Hematopoietic multipotent progenitor cell treated with erythropoietin and hydrocortisone succinate and interleukin-3 and kit ligand, for 4 days (in vitro differentiated cells): Measurements from ENCODE around the gene PDGFD.

Experiments
- DNase-seq: peaks from one replicate; pipeline ENCODE4 v3.0.0-alpha.2; 2015

Gene PDGFD

DNA sequence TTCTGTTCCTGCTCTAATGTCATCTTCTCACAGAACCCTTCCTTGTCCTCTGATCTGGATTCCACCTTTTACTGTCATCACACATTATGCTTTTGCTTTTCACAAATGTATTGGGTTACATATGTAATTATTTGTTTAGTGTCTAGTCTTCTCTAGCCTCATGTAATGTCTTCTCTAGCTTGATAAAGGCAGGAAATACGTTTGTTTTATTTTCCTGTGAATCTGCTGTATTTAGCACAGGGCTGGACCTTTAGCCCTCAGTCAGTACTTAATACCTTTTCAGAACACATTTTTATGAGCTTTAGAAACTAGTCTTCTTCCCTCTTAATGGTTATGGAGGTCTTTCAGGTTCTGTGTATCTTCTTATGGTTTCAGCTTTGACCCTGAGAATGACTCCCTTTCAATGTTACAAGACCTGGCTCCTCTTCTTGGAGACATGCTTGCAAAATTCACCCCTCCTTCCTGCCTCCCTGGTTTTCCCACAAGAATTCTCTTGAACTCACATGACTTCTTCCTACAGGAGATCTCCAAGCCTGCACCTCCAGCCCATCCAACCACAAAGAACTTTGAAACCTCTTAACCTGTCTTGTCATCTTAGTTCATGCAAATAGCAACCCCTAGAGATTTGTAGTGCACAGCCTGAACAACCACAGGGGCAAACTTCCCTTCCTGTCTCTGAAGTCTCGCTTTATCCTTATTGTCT lies 260.2 kb downstream of the PDGFD start:
- DNase-seq: no peak

DNA sequence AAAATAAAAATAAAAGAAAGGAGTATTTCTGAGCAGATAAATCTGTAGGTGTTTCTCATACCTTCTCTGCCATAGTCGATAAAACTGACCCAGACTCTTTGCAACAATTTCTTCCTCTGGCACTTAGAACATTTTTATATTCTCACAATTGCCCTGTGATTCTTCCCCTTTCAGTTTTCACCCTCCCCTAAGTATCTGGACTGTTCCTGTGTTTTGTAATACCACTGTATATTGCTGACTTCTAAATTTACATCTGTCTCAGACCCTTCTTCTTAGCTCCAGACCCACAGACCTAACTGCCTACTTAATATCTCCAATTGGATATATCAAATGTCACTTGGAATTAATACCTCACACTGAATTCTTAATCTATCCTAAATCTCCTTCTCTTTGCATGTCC lies 261.0 kb downstream of the PDGFD start:
- DNase-seq: no peak

DNA sequence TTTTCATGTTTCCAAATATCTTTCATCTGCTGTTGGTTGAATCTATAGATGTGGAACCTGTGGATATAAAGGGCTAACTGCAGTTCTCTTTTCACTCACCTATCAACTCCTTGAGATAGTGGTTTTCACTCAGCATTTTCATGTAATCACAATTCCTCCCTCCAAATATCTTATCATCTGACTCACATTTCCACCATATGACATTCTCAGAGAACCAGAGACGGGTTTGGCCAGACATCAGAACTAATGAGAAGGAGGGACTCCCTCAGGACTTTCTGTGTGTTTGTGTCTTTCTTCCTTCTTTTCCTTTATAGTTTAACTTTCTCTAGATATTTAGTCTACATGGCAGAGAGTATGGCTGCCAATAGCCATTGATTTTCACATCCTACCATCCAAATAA lies 262.3 kb downstream of the PDGFD start:
- DNase-seq: no peak

GRCh38 chr11:103898577-103899336 lies 265.2 kb downstream of the PDGFD start:
- DNase-seq: no peak

- DNase-seq: no peak
Measured at GRCh38 chr11:103898065-103898464, 265.9 kb downstream of the PDGFD start.

- peak; percentile 13 for DNase-seq
Measured at GRCh38 chr11:103897160-103897936, 266.6 kb downstream of the PDGFD start.

GRCh38 chr11:103895106-103895505 lies 268.8 kb downstream of the PDGFD start:
- DNase-seq: no peak

DNA sequence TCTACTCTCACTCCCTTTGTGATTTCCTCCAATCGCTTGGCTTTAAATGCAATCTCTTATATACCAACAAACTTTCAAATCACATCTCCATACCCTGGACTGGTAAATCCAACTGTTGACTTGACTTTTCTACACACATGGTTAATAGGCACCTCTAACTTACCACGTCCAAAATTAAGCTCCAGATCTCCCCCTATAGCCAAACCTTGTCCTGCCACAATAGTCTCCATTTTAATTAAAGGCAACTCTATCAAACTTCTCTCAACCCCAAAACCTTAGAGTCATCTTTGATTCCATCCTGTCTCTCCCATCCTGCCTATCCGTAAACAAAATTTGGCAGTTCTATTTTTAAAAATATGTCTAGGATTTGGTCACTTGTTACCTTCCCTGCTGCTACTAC lies 269.3 kb downstream of the PDGFD start:
- DNase-seq: no peak

GRCh38 chr11:103894034-103894433 lies 269.9 kb downstream of the PDGFD start:
- DNase-seq: no peak

- DNase-seq: no peak
Measured at GRCh38 chr11:103893371-103893770, 270.6 kb downstream of the PDGFD start.

DNA sequence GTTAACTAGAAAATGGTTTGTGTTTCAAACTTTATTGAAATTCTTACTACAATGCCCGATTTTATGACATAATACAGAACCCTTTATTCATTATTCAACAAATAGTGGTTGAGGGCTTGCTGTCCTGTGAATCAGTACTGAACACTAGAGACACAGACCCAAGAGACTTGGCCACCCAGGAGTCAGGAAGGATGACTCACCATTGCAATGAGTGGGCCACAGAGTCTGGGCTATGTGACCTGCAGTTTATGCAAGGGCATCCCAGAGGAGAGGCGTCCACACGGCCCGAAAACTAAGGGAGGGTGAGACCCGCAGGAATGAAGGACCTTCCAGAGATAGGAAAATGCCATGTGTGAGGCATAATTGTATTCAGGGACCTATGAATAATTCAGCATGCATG lies 271.3 kb downstream of the PDGFD start:
- DNase-seq: no peak

DNA sequence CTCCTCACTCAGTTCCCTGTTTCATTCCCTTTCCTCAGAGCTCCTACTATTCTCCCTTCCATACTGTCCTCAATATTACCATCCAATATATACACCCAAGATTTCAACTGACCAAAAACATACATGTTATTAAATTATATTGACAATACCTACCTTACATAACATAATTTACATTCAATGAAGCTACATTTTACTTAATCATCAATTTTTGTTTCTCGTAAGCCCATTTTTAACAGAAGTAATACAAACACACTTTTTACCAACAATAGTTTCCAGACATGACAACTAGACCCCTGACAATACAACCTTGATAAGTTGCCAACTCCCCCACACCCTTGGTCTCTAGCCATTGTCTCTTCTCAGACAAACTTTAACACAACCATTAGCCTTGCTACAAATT lies 273.3 kb downstream of the PDGFD start:
- no peak for DNase-seq

GRCh38 chr11:103889679-103890078 lies 274.3 kb downstream of the PDGFD start:
- no peak for DNase-seq

GRCh38 chr11:103888541-103888951 lies 275.4 kb downstream of the PDGFD start:
- DNase-seq: no peak

- no peak for DNase-seq
Measured at GRCh38 chr11:103887001-103887658, 276.8 kb downstream of the PDGFD start.

GRCh38 chr11:103883856-103884255 lies 280.1 kb downstream of the PDGFD start:
- DNase-seq: no peak

- DNase-seq: no peak
Measured at GRCh38 chr11:103883291-103883690, 280.7 kb downstream of the PDGFD start.

- no peak for DNase-seq
Measured at GRCh38 chr11:103881584-103881983, 282.4 kb downstream of the PDGFD start.

DNA sequence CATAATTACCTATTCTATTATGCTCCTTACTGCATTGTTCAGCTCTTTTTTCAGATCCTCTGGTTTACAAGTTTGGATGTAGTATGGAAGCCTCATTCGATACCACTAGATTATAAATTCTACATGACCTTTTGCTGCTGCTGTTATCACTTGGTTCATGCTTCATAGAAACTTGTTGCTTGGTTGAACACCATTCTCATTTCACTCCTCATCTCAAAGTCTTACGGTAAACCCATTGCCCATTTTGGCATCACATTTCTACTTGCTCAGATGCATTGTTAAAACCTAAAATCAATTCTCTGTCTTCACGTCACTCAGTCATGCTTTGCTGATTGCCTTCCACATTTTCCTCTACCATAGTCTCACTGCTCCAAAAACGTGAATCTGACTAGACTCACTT lies 283.0 kb downstream of the PDGFD start:
- DNase-seq: no peak

DNA sequence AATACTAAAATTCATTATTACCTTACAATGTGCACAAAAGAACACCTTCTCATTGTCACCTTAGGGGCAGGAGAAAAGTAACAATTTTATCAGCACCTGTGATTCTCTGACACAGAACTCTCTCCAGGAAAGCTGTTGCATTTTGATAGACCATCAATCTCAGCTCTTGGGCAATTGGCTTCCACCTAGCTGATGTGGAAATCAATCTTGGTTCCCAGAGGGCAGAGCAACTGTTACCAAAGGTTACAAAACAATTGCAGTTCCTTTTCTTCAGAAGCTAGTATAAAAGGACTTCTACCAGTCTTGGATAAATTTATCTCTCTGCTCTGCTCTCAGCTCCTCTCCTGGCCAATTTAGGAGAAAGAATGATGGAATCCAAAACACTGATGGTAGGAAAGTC lies 285.3 kb downstream of the PDGFD start:
- peak; percentile 51 for DNase-seq

DNA sequence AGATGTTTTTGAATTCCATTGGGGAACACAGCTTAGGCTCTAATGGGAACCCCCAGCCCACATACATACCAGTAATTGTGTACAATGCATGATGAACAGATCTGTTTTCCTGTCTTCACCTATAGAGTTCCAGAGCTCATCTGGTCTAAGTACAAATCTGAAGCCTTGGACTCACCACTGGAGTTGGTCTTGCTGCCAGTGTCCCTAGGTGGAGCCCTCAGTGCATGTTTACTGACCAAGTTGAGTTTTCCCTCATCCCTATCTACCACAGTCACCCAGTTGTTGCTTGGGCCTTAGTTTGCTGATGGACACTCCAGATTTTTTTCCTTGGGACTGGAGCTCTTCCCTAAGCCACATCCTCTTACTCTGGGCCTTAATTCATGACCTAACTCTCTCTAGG lies 286.7 kb downstream of the PDGFD start:
- DNase-seq: no peak

DNA sequence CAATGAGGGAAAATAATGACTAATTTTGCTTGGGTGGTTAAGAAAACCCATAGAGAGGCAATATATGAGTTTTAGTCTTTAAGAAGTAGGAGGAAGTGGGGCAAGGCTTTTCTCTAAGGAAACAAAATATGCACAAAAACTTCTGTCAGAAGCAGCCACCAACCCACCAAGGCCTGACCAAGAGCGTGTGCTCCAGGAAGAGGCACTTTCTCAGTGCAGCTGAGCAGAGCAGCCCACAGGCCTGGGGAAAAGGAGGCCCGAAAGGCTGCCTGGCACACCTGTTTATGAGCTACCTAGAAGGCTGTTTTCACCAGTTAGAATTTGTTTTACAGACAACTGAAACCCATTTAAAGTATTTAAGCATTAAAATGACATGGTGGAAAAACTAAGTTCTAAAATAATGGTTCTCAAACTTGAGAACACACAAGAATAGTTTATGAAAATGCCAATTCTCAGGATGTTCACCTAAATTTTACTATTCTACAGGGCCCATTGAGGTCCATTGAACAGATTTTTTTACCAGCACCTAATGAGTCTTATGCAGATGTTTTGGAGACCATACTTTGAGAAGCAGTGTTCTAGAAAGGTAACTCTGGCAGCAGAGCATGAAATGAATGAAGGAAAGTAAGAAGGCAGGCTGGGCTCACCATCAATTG lies 288.0 kb downstream of the PDGFD start:
- no peak for DNase-seq

DNA sequence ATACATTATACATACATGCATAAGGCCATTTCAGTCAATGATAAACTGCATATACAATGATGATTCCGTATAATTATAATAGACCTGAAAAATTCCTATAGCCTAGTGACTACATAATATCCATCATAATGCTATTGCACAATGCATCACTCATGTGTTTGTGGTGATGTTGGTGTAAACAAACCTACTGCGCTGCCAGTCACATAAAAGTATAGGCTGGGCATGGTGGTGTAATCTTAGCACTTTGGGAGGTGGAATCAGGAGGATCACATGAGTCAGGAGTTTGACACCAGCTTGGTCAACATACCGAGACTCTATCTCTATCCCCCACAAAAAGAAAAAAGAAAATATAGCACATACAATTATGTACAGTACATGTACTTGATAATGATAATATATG lies 291.2 kb downstream of the PDGFD start:
- DNase-seq: no peak
